ENCODE results near the gene VSX1. TPM values are rescaled to one million over a fixed set of nuclear protein-coding genes. Genes with fewer than 3 reads are reported as not detected.
A peak's percentile ranks its signal among the peaks of the same experiment; 100 is the strongest.

The VSX1 gene
- total and polyA plus RNA-seq, 9 of the 15 experiments (the other 6 are each of a cell fraction or from before 2014, with no cell fraction given), result not detected

- H2AFZ ChIP-seq (ENCODE audit: low read depth, low read length), result no peak overlapping the region
- H3K9ac ChIP-seq (ENCODE audit: insufficient read depth in 1 of 2, low read depth in 2 of 2, low read length in 2 of 2), result no peak overlapping the region
- 4% methylated on average over 8 of the region's 9 CpGs for WGBS (ENCODE audit: insufficient coverage, low coverage, missing lambda C conversion rate)
- H3K4me3 ChIP-seq, result no peak overlapping the region
- no peak for FAIRE-seq
- no peaks in the 10 kb centered on the region for H3K79me2 ChIP-seq (ENCODE audit: control insufficient read depth, insufficient read depth, low read length)
- in situ Hi-C loops (cut with MboI) (no loop called here), intact Hi-C loops (cut with micrococcal nuclease) (loop anchor here (10.0 kb wide), 1 partner anchor 101 kb away; no protein-coding TSS in a partner anchor)
- ChIA-PET POLR2A (no interaction called here), CTCF (ENCODE audit: low intra/inter-chr PET ratio) (no interaction called here)
- H3K9me1 ChIP-seq (ENCODE audit: control insufficient read depth, insufficient read depth, low read length), result no peaks in the 10 kb centered on the region
- H3K9me3 ChIP-seq (replicated peaks; ENCODE audit: control insufficient read depth, insufficient read depth, low read depth, low read length), result no peaks in the 10 kb centered on the region
- BruUV-seq (replicated peaks), result no TSS peak
- DNase-seq (ENCODE audit: extremely low read depth in 1 of 4, low spot score in 3 of 4), result peak in 2 of 4 experiments; percentile 26 to 49
- no peak for ATAC-seq
- H3K27me3 ChIP-seq (ENCODE audit: control insufficient read depth in 2 of 2, insufficient read depth in 2 of 2, low read length in 2 of 2), result peaks cover 0 to 22% of the 10 kb centered on the region in 2 experiments; a peak in 3 of 5 replicates
- no peaks in the 10 kb centered on the region for H3K4me1 ChIP-seq (replicated peaks in 1 of 2; ENCODE audit: control insufficient read depth in 2 of 2, insufficient read depth in 2 of 2, low read length in 2 of 2)
- no peaks in the 10 kb centered on the region for H4K20me1 ChIP-seq (replicated peaks; ENCODE audit: control insufficient read depth, insufficient read depth, low read length)
- no peaks in the 10 kb centered on the region for H3K36me3 ChIP-seq (ENCODE audit: control insufficient read depth, insufficient read depth, low read length)
- TF ChIP-seq MXD1 (CRISPR knock-in tag; IDR thresholded peaks at IDR 0.05; ENCODE audit: borderline replicate concordance, poor library complexity, severe bottlenecking), result no peak
- no peak for TF ChIP-seq ZNF512 (tag; IDR thresholded peaks at IDR 0.05)
- TF ChIP-seq STAG1 (CRISPR knock-in tag; IDR thresholded peaks at IDR 0.05; ENCODE audit: borderline replicate concordance), result no peak
- TF ChIP-seq REST (IDR thresholded peaks at IDR 0.05; ENCODE audit: borderline replicate concordance), result no peak
- TF ChIP-seq REST (CRISPR knock-in tag; IDR thresholded peaks at IDR 0.05; ENCODE audit: low read depth), result no peak
- peak; percentile 62 for TF ChIP-seq PKNOX1 (IDR thresholded peaks at IDR 0.05)
- no peak for TF ChIP-seq ZNF507 (tag; conservative IDR thresholded peaks at IDR 0.05)
- peak; percentile 59 for TF ChIP-seq NFYB (IDR thresholded peaks at IDR 0.05; ENCODE audit: extremely low read depth, insufficient read length)
- H3K4me2 ChIP-seq (ENCODE audit: insufficient read depth, low read length), result no peak overlapping the region
- H3K27ac ChIP-seq (ENCODE audit: extremely low read depth, low read depth, low read length), result no peak overlapping the region
These were observed 8.4 kb downstream of the VSX1 start for GRCh38 chr20:25073544-25073943.

Data from K562 (cell line).